ENCODE results near the gene CABLES2. TPM values are rescaled to one million over a fixed set of nuclear protein-coding genes. Genes with fewer than 3 reads are reported as not detected.

Gene CABLES2
- total RNA-seq, 4 donors from 2014 or later = 7.2 to 33.8 (median 11.1) TPM

- Histone ChIP-seq H3K27ac (no peak overlapping the region), H3K9me3 (no peaks in the 10 kb centered on the region), H3K4me3 (no peak overlapping the region), H3K4me1 (peaks cover 0 to 15% (median 0%) of the 10 kb centered on the region in 4 donors), H3K36me3 (no peaks in the 10 kb centered on the region), H3K27me3 (no peaks in the 10 kb centered on the region)
- TF ChIP-seq CTCF (IDR thresholded peaks at IDR 0.05) = no peak
- no peak for TF ChIP-seq POLR2A (IDR thresholded peaks at IDR 0.05)
- no peak for DNase-seq
Observed at GRCh38 chr20:62446888-62447869, 40.1 kb upstream of the CABLES2 start.

GRCh38 chr20:62446481-62446880, 39.4 kb upstream of the CABLES2 start:
- Histone ChIP-seq H3K9me3 (no peaks in the 10 kb centered on the region), H3K27ac (no peak overlapping the region), H3K4me3 (no peak overlapping the region), H3K36me3 (no peaks in the 10 kb centered on the region), H3K4me1 (peaks cover 0 to 14% (median 0%) of the 10 kb centered on the region in 4 donors), H3K27me3 (no peaks in the 10 kb centered on the region)
- no peak for TF ChIP-seq CTCF (IDR thresholded peaks at IDR 0.05)
- TF ChIP-seq POLR2A (IDR thresholded peaks at IDR 0.05) = no peak
- DNase-seq = no peak

- no peak for TF ChIP-seq CTCF (IDR thresholded peaks at IDR 0.05)
- TF ChIP-seq POLR2A (IDR thresholded peaks at IDR 0.05) = no peak
- Histone ChIP-seq H3K36me3 (no peaks in the 10 kb centered on the region), H3K27me3 (no peaks in the 10 kb centered on the region), H3K27ac (no peak overlapping the region), H3K9me3 (no peaks in the 10 kb centered on the region), H3K4me1 (peaks cover 0 to 14% (median 0%) of the 10 kb centered on the region in 4 donors), H3K4me3 (no peak overlapping the region)
- DNase-seq = no peak
Observed at GRCh38 chr20:62445553-62446340, 38.7 kb upstream of the CABLES2 start.

- no peak overlapping the region for H3K4me3 ChIP-seq
- TF ChIP-seq CTCF (IDR thresholded peaks at IDR 0.05) = no peak
- no peak for TF ChIP-seq POLR2A (IDR thresholded peaks at IDR 0.05)
- DNase-seq = no peak
Observed at GRCh38 chr20:62444286-62444685, 37.2 kb upstream of the CABLES2 start.

GRCh38 chr20:62441987-62442539, 35.0 kb upstream of the CABLES2 start:
- Histone ChIP-seq H3K36me3 (no peaks in the 10 kb centered on the region), H3K4me1 (no peaks in the 10 kb centered on the region), H3K4me3 (no peak overlapping the region), H3K9me3 (no peaks in the 10 kb centered on the region), H3K27ac (no peak overlapping the region), H3K27me3 (no peaks in the 10 kb centered on the region)
- TF ChIP-seq CTCF (IDR thresholded peaks at IDR 0.05) = no peak
- TF ChIP-seq POLR2A (IDR thresholded peaks at IDR 0.05) = no peak
- no peak for DNase-seq

More at GRCh38 chr20:62444286-62444685, 37.2 kb upstream of the CABLES2 start:
- no peaks in the 10 kb centered on the region for H3K27me3 ChIP-seq
- no peak overlapping the region for H3K27ac ChIP-seq
- H3K4me1 ChIP-seq = peaks cover 0 to under 1% (median 0%) of the 10 kb centered on the region in 4 donors
- no peaks in the 10 kb centered on the region for H3K36me3 ChIP-seq
- no peaks in the 10 kb centered on the region for H3K9me3 ChIP-seq
